HG03064 (cell line): ENCODE data around the gene ITGBL1.
A peak's percentile ranks its signal among the peaks of the same experiment; 100 is the strongest.
"Not testable (repeated sequence)": the region's sequence is repeated elsewhere in the genome, so short reads cannot be mapped to it uniquely, and the experiment has no call there.

ENCODE experiments used
- ATAC-seq: cut with Tn5 transposase; IDR thresholded peaks from one replicate; pipeline ENCODE4 v1.9.1; 2021; ENCODE audit warnings: low read depth; ENCODE audit not compliant: unreplicated experiment

The ITGBL1 gene

GRCh38 chr13:101511161-101511560 is 58.7 kb downstream of the ITGBL1 start:
- no peak for ATAC-seq

GRCh38 chr13:101511766-101512165 is 59.3 kb downstream of the ITGBL1 start:
- no peak for ATAC-seq

DNA sequence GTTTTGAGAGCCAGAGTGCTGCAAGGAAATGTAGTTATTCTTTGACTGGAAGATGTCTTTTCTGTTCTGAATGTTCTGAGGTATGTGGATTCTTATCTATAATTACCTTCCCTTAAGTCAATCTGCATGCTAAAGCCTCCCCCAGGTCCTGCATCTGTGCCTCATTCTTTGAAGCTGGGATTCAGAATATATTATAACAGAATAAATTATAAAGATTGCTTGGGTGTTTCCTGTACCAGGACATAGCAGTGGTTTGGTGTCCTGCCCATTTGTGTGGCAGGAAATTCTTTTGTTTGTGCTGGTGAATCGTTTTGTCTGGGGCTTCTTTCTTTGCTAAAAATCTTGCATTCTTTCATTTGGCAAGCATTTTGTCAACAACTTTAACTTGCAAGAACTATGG is 60.2 kb downstream of the ITGBL1 start:
- ATAC-seq: no peak

DNA sequence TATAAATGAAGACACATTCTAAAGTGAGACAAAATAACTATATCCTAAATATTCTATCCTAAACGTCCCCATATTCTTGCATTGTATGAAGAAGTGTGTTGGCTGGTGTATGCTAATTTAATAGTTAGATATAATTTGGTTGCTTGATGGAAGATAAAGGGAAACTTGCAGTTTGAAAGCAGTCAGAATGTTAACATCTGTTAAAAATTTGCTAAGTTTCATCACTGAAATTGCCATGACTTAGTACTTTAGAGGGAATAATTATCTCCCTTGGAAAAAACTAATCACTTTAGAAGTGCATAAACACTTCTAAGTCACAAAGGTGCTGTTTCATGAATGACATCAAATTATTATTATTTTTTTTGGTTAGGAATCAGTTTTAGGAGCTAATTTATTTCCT is 61.6 kb downstream of the ITGBL1 start:
- ATAC-seq: no peak

DNA sequence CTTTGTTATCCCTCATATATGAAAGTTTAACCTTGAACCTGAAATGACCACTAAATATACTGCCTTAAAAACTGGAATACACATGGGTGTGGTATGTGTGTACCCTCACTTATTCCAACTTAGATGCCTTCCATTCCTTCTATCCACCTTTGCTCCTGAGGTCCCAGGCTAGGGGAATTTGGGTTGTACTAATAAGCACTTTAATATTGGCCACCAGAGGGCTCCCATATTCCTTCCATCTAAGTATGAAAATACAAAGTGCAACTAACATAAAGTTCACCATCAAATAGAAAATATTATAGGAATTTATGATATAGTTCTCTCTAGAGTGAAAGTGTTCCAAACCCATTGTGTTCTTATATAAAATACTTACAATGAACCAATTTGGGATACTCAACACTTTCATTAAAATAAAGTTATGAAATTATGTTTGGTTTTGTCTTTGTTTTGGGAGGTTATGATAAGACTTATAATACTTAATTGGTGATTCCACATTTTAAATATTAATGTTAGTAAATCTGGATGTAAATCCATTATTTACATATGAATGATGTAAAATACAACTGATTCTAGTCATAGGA is 62.3 kb downstream of the ITGBL1 start:
- no peak for ATAC-seq

- no peak for ATAC-seq
Observed at GRCh38 chr13:101515504-101515903, 63.0 kb downstream of the ITGBL1 start.

DNA sequence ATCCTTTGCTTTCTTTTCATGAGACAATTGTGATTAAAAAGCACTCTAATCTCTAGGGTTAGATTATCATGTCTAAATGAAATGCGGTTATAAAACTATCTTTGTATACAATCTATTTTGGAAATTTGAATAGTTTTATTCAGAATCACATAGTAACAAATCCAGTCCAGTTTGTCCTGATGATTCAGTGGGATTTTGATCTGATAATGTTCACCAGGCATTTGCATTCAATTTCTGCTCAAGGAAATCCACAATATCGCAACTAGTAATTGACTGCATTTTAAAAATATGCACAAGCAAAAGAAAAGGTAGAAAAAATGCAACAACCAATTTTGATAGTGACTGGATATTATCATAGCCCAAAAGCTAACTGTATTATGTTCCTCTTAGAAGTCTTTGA is 63.8 kb downstream of the ITGBL1 start:
- no peak for ATAC-seq

GRCh38 chr13:101520672-101521071 is 68.2 kb downstream of the ITGBL1 start:
- peak; percentile 84 for ATAC-seq

DNA sequence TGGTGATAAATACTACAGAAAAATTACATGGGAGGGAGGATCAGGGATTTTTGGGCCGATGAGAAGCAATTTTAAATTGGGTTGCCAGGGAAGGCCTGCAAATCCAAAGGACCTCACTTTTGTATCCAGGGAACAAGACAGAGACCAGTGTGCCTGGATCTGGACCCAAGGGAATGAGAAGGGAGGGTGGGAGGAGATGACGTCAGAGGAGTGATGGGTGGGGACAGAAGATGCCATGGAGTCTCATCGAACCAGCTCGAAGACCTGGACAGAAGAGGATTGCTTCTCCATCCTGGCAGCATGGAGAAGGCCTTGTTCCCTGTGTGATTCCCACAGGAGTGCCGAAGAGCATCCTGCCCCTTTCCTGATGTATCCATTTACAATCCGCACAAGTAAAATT is 68.9 kb downstream of the ITGBL1 start:
- no peak for ATAC-seq

DNA sequence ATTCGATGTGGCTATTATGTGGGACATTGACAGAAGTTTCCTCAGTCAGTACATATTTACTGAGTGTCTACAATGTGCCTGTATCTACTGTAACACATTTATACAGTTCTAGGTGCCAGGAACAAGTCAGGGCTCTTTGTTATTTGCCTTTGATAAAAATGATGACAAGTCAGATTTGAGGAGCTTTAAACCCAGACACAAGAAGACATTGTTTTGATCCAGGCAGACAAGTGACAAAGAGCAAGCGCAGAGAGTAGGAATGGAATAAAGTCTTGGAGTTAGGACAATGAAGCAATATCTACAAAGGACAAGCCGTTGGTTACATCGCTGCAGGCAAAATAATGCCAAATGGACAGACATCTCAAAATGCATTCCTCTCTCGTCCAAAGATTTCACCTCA is 70.1 kb downstream of the ITGBL1 start:
- ATAC-seq: no peak

- ATAC-seq: no peak
Observed at GRCh38 chr13:101523154-101524131, 71.0 kb downstream of the ITGBL1 start.

GRCh38 chr13:101527130-101527529 is 74.7 kb downstream of the ITGBL1 start:
- no peak for ATAC-seq

DNA sequence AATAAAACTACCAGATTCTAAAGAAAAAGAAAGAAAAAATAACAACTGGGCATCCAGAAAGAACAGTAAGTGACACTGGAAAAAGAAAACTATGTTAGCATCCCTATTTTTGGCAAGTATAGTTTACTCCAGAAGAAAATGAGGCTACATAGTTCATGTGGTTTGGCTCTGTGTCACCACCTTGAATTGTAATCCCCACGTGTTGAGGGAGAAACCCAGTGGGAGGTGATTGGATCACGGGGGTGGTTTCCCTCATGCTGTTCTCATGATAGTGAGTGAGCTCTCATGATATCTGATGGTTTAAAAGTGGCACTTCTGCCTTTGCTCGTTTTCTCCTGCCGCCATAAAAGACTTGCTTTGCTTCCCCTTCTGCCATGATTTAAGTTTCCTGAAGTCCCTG is 76.9 kb downstream of the ITGBL1 start:
- ATAC-seq: no peak

GRCh38 chr13:101530293-101530692 is 77.8 kb downstream of the ITGBL1 start:
- no peak for ATAC-seq

- ATAC-seq: no peak
Observed at GRCh38 chr13:101535192-101535746, 82.8 kb downstream of the ITGBL1 start.

DNA sequence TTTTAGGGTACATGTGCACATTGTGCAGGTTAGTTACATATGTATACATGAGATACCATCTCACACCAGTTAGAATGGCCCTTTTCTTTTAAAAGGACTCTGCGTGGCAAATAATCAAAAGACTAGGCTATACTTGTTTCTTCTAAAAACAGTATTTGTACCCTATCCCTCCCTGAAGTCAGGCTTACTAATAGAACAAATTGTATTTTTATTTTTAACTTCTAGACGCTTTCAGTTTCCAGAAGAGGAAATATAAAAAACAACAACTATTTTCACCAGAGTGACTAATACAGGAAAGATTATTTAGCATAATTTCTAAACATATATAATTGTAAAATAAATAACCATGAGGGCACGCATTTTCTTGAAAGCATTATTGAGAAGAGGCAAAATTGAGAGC is 83.6 kb downstream of the ITGBL1 start:
- ATAC-seq: no peak

DNA sequence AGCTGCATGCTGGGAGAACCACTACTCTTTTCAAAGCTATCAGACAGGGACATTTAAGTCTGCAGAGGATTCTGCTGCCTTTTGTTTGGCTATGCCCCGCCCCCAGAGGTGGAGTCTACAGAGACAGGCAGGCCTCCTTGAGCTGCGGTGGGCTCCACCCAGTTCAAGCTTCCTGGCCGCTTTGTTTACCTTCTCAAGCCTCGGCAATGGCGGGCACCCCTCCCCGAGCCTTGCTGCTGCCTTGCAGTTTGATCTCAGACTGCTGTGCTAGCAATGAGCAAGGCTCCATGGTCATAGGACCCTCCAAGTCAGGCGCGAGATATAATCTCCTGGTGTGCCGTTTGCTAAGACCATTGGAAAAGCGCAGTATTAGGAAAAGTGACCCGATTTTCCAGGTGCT is 92.1 kb downstream of the ITGBL1 start:
- ATAC-seq: not testable (repeated sequence)

DNA sequence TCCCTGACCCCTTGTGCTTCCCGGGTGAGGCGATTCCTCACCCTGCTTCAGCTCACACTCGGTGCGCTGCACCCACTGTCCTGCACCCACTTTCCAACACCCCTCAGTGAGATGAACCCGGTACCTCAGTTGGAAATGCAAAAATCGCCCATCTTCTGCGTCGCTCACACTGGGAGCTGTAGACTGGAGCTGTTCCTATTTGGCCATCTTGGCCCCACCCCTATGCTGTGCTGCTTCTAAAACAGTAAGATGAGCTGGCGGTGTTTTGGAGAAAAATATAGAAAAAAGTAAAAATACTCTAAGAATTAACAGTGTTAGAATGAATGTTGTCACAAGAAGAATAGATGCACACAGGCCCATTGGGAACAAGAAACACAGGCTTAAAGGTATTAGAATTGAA is 92.5 kb downstream of the ITGBL1 start:
- ATAC-seq: no peak

GRCh38 chr13:101545521-101545920 is 93.0 kb downstream of the ITGBL1 start:
- ATAC-seq: no peak

DNA sequence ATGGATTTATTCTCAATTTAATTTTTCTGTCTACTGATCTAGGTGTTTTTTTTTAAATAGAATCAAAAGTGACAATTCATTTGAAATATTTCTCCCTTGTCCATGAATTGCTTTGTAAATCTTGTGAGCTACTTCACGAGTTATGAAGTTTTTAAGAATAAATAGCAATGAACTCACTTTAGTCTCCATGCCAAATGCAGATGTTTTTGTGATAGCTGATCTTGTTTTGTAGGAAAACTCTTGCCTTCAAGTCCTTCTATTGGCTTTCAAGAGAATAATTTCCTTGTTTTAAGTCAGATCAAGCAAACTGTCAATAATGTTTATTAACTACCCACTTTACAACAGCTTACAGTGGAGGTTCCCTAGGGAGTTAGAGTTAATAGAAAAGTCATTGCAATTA is 99.8 kb downstream of the ITGBL1 start:
- ATAC-seq: no peak

- no peak for ATAC-seq
Observed at GRCh38 chr13:101552786-101553185, 100.3 kb downstream of the ITGBL1 start.
